D721Med (cell line): ENCODE results near the gene ZNF444.
"Not testable (repeated sequence)": the region's sequence is repeated elsewhere in the genome, so short reads cannot be mapped to it uniquely, and the experiment has no call there.

Experiments
- DNase-seq: peaks from one replicate; pipeline ENCODE4 v3.0.0; 2011; ENCODE audit warnings: low spot score; ENCODE audit not compliant: insufficient read length
- FAIRE-seq: peaks from 2 replicates; lab custom pipeline; 2011; peaks lifted over from hg19 to GRCh38; lab: Jason Lieb, UNC
- TF ChIP-seq, protein P1 (sequence below): IDR thresholded peaks from 2 replicates; pipeline ENCODE4 v1.5.1; 2012; ENCODE audit warnings: mild to moderate bottlenecking, control low read depth; ENCODE audit not compliant: insufficient read depth; ENCODE audit errors: missing control alignments

Gene ZNF444

DNA sequence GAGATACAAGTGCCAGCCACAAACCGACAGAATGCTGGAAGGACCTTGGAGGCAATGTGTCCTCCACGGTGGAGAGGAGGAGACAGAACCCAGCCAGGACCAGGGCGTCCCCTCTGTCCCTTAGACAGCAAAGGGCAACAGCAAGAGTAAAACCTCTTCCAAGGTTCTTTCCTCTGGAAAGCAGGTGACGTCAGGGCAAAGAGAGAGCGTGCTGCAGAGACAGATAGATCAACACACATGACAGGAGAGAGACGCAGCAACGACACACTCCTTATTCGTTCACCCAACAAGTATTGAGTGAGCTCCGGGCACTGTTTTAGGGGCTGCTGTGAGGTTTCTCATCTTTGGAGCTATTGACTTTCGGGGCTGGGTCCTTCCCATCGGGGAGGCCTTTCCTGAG, 33.5 kb downstream of the ZNF444 start:
- FAIRE-seq (no peak), DNase-seq (no peak)
- TF ChIP-seq, protein P1, sequence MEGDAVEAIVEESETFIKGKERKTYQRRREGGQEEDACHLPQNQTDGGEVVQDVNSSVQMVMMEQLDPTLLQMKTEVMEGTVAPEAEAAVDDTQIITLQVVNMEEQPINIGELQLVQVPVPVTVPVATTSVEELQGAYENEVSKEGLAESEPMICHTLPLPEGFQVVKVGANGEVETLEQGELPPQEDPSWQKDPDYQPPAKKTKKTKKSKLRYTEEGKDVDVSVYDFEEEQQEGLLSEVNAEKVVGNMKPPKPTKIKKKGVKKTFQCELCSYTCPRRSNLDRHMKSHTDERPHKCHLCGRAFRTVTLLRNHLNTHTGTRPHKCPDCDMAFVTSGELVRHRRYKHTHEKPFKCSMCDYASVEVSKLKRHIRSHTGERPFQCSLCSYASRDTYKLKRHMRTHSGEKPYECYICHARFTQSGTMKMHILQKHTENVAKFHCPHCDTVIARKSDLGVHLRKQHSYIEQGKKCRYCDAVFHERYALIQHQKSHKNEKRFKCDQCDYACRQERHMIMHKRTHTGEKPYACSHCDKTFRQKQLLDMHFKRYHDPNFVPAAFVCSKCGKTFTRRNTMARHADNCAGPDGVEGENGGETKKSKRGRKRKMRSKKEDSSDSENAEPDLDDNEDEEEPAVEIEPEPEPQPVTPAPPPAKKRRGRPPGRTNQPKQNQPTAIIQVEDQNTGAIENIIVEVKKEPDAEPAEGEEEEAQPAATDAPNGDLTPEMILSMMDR = no peak

DNA sequence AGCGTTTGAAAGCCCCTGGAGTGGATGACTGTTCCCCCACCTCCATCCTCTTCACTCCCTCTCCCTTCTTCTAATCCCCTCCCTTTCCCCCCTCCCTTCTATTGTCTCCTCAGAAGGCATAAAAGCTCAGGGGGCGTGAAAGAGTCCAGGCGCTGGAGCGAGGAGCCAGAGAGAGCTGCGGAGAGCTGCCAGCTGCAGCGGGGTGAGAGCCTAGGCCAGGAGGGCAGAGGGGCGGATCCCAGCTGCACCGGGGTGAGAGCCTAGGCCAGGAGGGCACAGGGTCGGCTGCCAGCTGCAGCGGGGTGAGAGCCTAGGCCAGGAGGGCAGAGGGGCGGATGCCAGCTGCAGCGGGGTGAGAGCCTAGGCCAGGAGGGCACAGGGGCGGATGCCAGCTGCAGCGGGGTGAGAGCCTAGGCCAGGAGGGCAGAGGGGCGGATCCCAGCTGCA, 34.8 kb downstream of the ZNF444 start, which contains the start of gene GALP:
Gene GALP (plus strand): TSS at position 148 of the 447 bp plus-strand sequence. CDS start 1,101 bp downstream, outside the sequence.
- not testable (repeated sequence) for DNase-seq, FAIRE-seq

DNA sequence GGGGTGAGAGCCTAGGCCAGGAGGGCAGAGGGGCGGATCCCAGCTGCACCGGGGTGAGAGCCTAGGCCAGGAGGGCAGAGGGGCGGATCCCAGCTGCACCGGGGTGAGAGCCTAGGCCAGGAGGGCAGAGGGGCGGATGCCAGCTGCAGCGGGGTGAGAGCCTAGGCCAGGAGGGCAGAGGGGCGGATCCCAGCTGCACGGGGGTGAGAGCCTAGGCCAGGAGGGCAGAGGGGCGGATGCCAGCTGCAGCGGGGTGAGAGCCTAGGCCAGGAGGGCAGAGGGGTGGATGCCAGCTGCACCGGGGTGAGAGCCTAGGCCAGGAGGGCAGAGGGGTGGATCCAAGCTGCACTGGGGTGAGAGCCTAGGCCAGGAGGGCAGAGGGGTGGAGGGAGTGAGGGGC, 35.2 kb downstream of the ZNF444 start:
- FAIRE-seq, DNase-seq: not testable (repeated sequence)

DNA sequence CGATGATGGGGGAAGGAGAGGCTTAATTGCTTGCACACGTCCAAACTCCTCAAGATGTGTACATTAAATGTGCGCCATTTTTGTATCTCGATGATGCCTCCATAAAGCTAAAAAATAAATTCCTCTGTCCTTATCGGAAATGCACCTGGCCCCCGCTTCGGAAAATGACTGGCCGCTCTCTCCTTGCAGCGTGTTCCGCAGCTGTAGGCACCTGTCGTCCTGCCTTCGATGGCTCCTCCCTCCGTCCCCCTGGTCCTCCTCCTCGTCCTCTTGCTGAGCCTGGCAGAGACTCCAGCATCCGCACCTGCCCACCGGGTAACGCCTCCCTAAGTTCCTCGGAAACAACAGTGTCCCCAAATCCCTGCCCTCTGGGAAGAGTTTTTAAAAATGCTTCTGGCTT, 35.8 kb downstream of the ZNF444 start:
- TF ChIP-seq, protein P1 = no peak
- FAIRE-seq (no peak), DNase-seq (no peak)

DNA sequence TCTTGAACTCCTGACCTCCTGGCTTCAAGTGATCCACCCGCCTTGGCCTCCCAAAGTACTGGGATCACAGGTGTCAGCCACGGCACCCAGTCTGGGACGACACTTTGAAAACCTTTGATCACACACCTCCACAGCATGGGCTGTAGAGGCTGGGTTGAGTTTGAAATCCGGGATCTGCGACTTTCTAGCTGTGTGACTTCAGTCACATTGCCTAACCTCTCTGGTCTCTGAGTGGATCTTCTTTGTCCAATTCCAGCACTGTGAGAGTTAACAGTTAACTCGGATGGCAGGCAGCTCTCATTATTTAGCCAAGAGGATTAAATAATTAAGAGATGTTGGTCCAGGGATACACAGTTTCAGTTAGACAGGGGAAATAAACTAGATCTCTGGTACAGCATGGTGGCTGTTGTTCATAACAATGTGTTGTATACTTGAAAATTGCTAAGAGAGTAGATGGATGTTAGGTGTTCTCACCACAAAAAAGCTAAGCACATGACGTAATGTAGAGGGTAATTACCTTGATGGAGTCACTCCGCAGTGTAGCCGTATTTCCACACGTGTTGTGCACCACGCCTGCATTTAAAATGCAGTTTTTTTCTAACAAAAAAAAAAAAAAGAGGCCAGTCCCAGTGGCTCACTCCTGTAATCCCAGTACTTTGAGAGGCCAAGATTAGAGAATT, 36.6 kb downstream of the ZNF444 start:
- TF ChIP-seq, protein P1 = no peak
- FAIRE-seq (no peak), DNase-seq (no peak)

DNA sequence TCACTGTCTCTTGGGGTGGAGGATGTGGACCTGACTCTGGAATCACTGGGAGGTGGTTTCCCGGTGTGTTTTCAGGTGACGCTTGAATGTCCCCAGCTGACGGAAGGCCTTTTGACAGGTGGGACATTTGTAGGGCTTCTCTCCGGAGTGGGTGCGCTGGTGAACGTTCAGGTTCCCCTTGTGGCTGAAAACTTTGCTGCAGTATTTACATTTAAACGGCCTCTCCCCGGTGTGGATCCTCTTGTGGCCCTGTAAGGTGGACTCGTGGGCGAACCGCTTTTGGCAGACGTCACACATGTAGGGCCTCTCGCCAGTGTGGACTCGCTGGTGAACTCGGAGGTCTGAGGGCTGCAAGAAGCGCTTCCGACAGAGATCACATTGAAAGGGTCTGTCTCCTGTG, 48.7 kb downstream of the ZNF444 start:
- DNase-seq (no peak), FAIRE-seq (no peak)
- TF ChIP-seq, protein P1 = no peak

DNA sequence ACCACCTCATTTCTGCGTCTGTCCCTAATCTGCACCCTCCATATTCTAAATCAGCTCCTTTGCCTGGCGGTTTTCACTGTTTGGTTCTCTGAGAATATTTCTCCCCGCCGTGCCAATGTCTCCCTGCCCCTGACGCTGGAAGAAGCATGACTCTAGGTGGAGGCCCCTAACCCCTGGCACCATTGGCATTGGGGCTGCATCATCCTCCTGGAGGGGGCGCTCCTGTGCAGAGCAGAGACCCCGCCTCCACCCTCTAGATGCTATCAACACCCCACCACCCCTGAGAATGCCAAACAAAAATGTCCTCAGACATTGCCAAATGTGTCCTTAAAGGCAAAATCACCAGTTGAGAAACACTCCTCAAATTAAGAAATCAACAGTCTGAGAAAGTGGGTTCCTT, 50.0 kb downstream of the ZNF444 start:
- DNase-seq = no peak
- TF ChIP-seq, protein P1 = no peak
- FAIRE-seq = no peak

DNA sequence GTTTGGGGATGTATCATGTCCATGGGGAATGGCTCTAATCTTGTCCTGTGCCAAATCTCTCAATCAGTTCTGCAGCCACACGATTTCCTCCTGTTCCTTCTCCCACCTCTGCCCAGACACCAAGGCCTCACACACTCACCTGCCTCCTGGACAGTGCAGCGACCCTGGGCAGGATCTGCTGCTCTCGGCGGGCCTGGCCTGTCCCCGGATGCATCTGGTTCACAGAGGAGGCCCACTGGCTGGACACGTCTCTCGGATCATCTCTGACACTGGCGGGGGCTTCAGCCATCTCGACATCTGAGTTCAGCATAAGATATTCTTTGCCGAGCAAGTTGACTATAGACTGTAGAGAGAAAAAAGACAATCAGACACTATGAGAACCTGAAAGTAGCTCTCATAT, 50.6 kb downstream of the ZNF444 start:
- FAIRE-seq (no peak), DNase-seq (no peak)
- TF ChIP-seq, protein P1 = no peak
